H9 (cell line): Measurements from ENCODE around the gene ZNF831. TPM values are rescaled to one million over a fixed set of nuclear protein-coding genes. Genes with fewer than 3 reads are reported as not detected.

ENCODE experiments used
- DNase-seq: peaks from one replicate; pipeline ENCODE4 v3.0.0-alpha.2; 2017
- H2AFZ ChIP-seq: one replicate; pipeline ENCODE4 v1.6.1; 2013; ENCODE audit warnings: mild to moderate bottlenecking, low read length, control low read depth, moderate library complexity
- H2AK5ac ChIP-seq: 2 replicates; pipeline ENCODE4 v1.6.1; 2013; ENCODE audit warnings: low read length, control low read depth, mixed read lengths; ENCODE audit not compliant: insufficient read length
- H2BK120ac ChIP-seq: one replicate; pipeline ENCODE4 v1.6.1; 2013; ENCODE audit warnings: low read depth, mild to moderate bottlenecking, low read length, control low read depth, inconsistent platforms; ENCODE audit not compliant: poor library complexity, severe bottlenecking
- H2BK12ac ChIP-seq: 2 replicates; pipeline ENCODE4 v1.6.1; 2013; ENCODE audit warnings: low read length, control low read depth, mixed read lengths, low read depth; ENCODE audit not compliant: insufficient read length
- H2BK15ac ChIP-seq: 2 replicates; pipeline ENCODE4 v1.6.1; 2013; ENCODE audit warnings: low read depth, low read length, control low read depth
- H2BK20ac ChIP-seq: one replicate; pipeline ENCODE4 v1.6.1; 2013; ENCODE audit warnings: low read depth, mild to moderate bottlenecking, low read length, control low read depth, inconsistent platforms; ENCODE audit not compliant: poor library complexity, severe bottlenecking
- H2BK5ac ChIP-seq: 2 replicates; pipeline ENCODE4 v1.6.1; 2013; ENCODE audit warnings: low read length, control low read depth, mixed read lengths; ENCODE audit not compliant: insufficient read length
- H3K14ac ChIP-seq: 2 replicates; pipeline ENCODE4 v1.6.1; 2013; ENCODE audit warnings: low read length, control low read depth; ENCODE audit not compliant: insufficient read depth
- H3K18ac ChIP-seq: 2 replicates; pipeline ENCODE4 v1.6.1; 2013; ENCODE audit warnings: low read depth, mild to moderate bottlenecking, mixed read lengths, low read length, control low read depth; ENCODE audit not compliant: insufficient read length
- H3K23ac ChIP-seq: 2 replicates; pipeline ENCODE4 v1.6.1; 2013; ENCODE audit warnings: low read length, control low read depth, mixed read lengths, low read depth; ENCODE audit not compliant: insufficient read length
- H3K23me2 ChIP-seq: 2 replicates; pipeline ENCODE4 v1.6.1; 2013; ENCODE audit warnings: low read depth, mild to moderate bottlenecking, mixed read lengths, low read length, control low read depth; ENCODE audit not compliant: insufficient read length, poor library complexity, severe bottlenecking
- H3K27ac ChIP-seq: 2 replicates; pipeline ENCODE4 v1.5.1; 2013; ENCODE audit warnings: low read length, control low read depth, mixed read lengths, low read depth; ENCODE audit not compliant: insufficient read length
- H3K27me3 ChIP-seq: 2 replicates; pipeline ENCODE4 v1.6.1; 2013; ENCODE audit warnings: low read length, control low read depth, inconsistent platforms; ENCODE audit not compliant: insufficient read depth
- H3K4ac ChIP-seq: 2 replicates; pipeline ENCODE4 v1.6.1; 2013; ENCODE audit warnings: low read depth, mild to moderate bottlenecking, control low read depth, inconsistent platforms, low read length, moderate library complexity
- H3K4me1 ChIP-seq: 2 replicates; pipeline ENCODE4 v1.6.1; 2013; ENCODE audit warnings: low read length, control low read depth, inconsistent platforms; ENCODE audit not compliant: insufficient read depth
- H3K4me2 ChIP-seq: 2 replicates; pipeline ENCODE4 v1.6.1; 2013; ENCODE audit warnings: low read length, control low read depth, mixed read lengths; ENCODE audit not compliant: insufficient read length, insufficient read depth
- H3K56ac ChIP-seq: 2 replicates; pipeline ENCODE4 v1.6.1; 2013; ENCODE audit warnings: low read depth, mild to moderate bottlenecking, mixed read lengths, low read length, control low read depth; ENCODE audit not compliant: insufficient read length
- H3K79me1 ChIP-seq: 2 replicates; pipeline ENCODE4 v1.6.1; 2013; ENCODE audit warnings: low read depth, mild to moderate bottlenecking, moderate library complexity, low read length, control low read depth, inconsistent platforms; ENCODE audit not compliant: insufficient read depth, poor library complexity, severe bottlenecking
- H3K79me2 ChIP-seq: 2 replicates; pipeline ENCODE4 v1.6.1; 2013; ENCODE audit warnings: low read length, control low read depth, inconsistent platforms; ENCODE audit not compliant: insufficient read depth
- H3K9ac ChIP-seq: 2 replicates; pipeline ENCODE4 v1.6.1; 2013; ENCODE audit warnings: low read length, control low read depth, mixed read lengths; ENCODE audit not compliant: insufficient read length; ENCODE audit errors: extremely low read depth
- H3K9me3 ChIP-seq: one replicate; pipeline ENCODE4 v1.6.1; 2013; ENCODE audit warnings: low read depth, low read length, inconsistent platforms; ENCODE audit not compliant: control insufficient read depth
- H3T11ph ChIP-seq: one replicate; pipeline ENCODE4 v1.6.1; 2013; ENCODE audit warnings: mild to moderate bottlenecking, low read length, control low read depth, inconsistent platforms
- H4K20me1 ChIP-seq: one replicate; pipeline ENCODE4 v1.6.1; 2013; ENCODE audit not compliant: control insufficient read depth, insufficient read length, insufficient read depth
- H4K5ac ChIP-seq: 2 replicates; pipeline ENCODE4 v1.6.1; 2013; ENCODE audit warnings: low read depth, mild to moderate bottlenecking, mixed read lengths, low read length, control low read depth; ENCODE audit not compliant: insufficient read length
- H4K8ac ChIP-seq: replicated peaks from 2 replicates; pipeline ENCODE4 v1.6.1; 2013; ENCODE audit warnings: low read length, control low read depth, mixed read lengths, low read depth; ENCODE audit not compliant: insufficient read length
- H4K91ac ChIP-seq: 2 replicates; pipeline ENCODE4 v1.6.1; 2013; ENCODE audit warnings: low read depth, mild to moderate bottlenecking, moderate library complexity, mixed read lengths, low read length, control low read depth; ENCODE audit not compliant: insufficient read length
- H3K27ac Mint-ChIP-seq, 3 experiments: 2 replicates in 2 of 3; 3 replicates in 1 of 3; pipeline ENCODE4 v1.8.0; 2020 to 2021; ENCODE audit warnings: mixed read lengths in 3 of 3, mild to moderate bottlenecking in 1 of 3, moderate library complexity in 1 of 3
- H3K27me3 Mint-ChIP-seq: 2 replicates; pipeline ENCODE4 v1.8.0; 2021; ENCODE audit warnings: low read depth, mild to moderate bottlenecking, moderate library complexity, mixed read lengths
- H3K36me3 Mint-ChIP-seq, 3 experiments: 2 replicates in 2 of 3; 3 replicates in 1 of 3; pipeline ENCODE4 v1.8.0; 2020 to 2021; ENCODE audit warnings: low read depth in 3 of 3, mixed read lengths in 3 of 3; ENCODE audit not compliant: insufficient read depth in 1 of 3
- H3K4me1 Mint-ChIP-seq, 2 experiments: 2 replicates each; pipeline ENCODE4 v1.8.0; 2020; ENCODE audit warnings: mixed read lengths in 2 of 2
- H3K4me3 Mint-ChIP-seq, 2 experiments: 2 replicates in 1 of 2; 3 replicates in 1 of 2; pipeline ENCODE4 v1.8.0; 2020 to 2021; ENCODE audit warnings: mild to moderate bottlenecking in 2 of 2, mixed read lengths in 2 of 2, moderate library complexity in 1 of 2
- H3K9me3 Mint-ChIP-seq, 2 experiments: 2 replicates in 1 of 2; 3 replicates in 1 of 2; pipeline ENCODE4 v1.8.0; 2020; ENCODE audit warnings: mild to moderate bottlenecking in 2 of 2, mixed read lengths in 2 of 2, moderate library complexity in 1 of 2
- CTCF ChIP-seq: fragments of 200-600 bp; sonication (generic); conservative IDR thresholded peaks from 3 replicates; pipeline ENCODE4 v1.8.0; 2021; ENCODE audit warnings: antibody characterized with exemption, mild to moderate bottlenecking
- WGBS: extraction: QIAGEN DNeasy Blood & Tissue Kit; methylation state at CpG from one replicate; pipeline ENCODE4 v1.1.7; 2013; ENCODE audit warnings: missing lambda C conversion rate, low lambda C conversion rate, mixed read lengths; ENCODE audit not compliant: insufficient read length; ENCODE audit errors: extremely low coverage; 5-methylcytosine and 5-hydroxymethylcytosine counted together
- total RNA-seq: library from RNA; stranded (reverse); gene quantifications from 2 replicates; pipeline ENCODE4 v1.2.1, GENCODE V29; 2021

The ZNF831 gene
- total RNA-seq, 1 experiment from 2014 or later = not detected

GRCh38 chr20:59276938-59277337 lies 113.3 kb downstream of the ZNF831 start:
- no peaks in the 10 kb centered on the region for H3K27me3 ChIP-seq
- no peaks in the 10 kb centered on the region for H3K79me2 ChIP-seq
- no peak overlapping the region for H2BK120ac ChIP-seq
- H3K4me1 ChIP-seq = no peaks in the 10 kb centered on the region
- H4K20me1 ChIP-seq = no peaks in the 10 kb centered on the region
- TF ChIP-seq CTCF = no peak
- H3K23ac ChIP-seq = no peak overlapping the region
- no peak overlapping the region for H3K18ac ChIP-seq
- no peaks in the 10 kb centered on the region for H3K9me3 ChIP-seq
- no peaks in the 10 kb centered on the region for H3K23me2 ChIP-seq
- no peak overlapping the region for H4K8ac ChIP-seq
- H2BK5ac ChIP-seq = no peak overlapping the region
- Mint-ChIP-seq H3K36me3 (no peaks in the 10 kb centered on the region), H3K27me3 (peaks cover 68% of the 10 kb centered on the region), H3K4me3 (no peak overlapping the region), H3K27ac (no peak overlapping the region), H3K4me1 (no peaks in the 10 kb centered on the region), H3K9me3 (no peaks in the 10 kb centered on the region)
- H2AFZ ChIP-seq = no peak overlapping the region
- no peak overlapping the region for H3K9ac ChIP-seq
- H3K4me2 ChIP-seq = no peak overlapping the region
- no peak overlapping the region for H3K4ac ChIP-seq
- H3K79me1 ChIP-seq = no peaks in the 10 kb centered on the region
- no peak overlapping the region for H2BK12ac ChIP-seq
- no peak overlapping the region for H2BK20ac ChIP-seq
- H3T11ph ChIP-seq = no peak overlapping the region
- no peak overlapping the region for H4K5ac ChIP-seq
- no peak overlapping the region for H3K14ac ChIP-seq
- H3K56ac ChIP-seq = no peak overlapping the region
- no peak overlapping the region for H2BK15ac ChIP-seq
- no peak overlapping the region for H4K91ac ChIP-seq
- no peak overlapping the region for H3K27ac ChIP-seq
- WGBS = no CpG with 5 or more reads among the region's 5 CpGs
- H2AK5ac ChIP-seq = no peak overlapping the region
- DNase-seq = no peak
